A673 (cell line): ENCODE results near the gene PAQR8.

Experiments used
- CTCF ChIP-seq: fragments of 300-800, 200-600 bp; sonication (generic); conservative IDR thresholded peaks from 2 replicates; pipeline ENCODE4 v1.5.1; 2017; ENCODE audit warnings: low read depth, mild to moderate bottlenecking, antibody characterized with exemption, low read length, moderate library complexity, mixed read lengths
- EZH2 ChIP-seq: fragments of 200-600 bp; sonication (generic); IDR thresholded peaks from 2 replicates; pipeline ENCODE4 v1.6.1; 2017; ENCODE audit warnings: borderline replicate concordance, low read depth, mild to moderate bottlenecking, mixed read lengths, antibody characterized with exemption, low read length; ENCODE audit not compliant: poor library complexity, severe bottlenecking

- TF ChIP-seq EZH2 (no peak), CTCF (no peak)
Observed at GRCh38 chr6:52359403-52359802, 2.5 kb upstream of the PAQR8 start.
